Testis (tissue), 2 donors: Measurements from ENCODE around the gene MCF2L.

ENCODE experiments used
- POLR2A ChIP-seq: fragments of 450-650 bp; IDR thresholded peaks from one replicate; pipeline ENCODE4 v1.6.1; 2017; ENCODE audit warnings: antibody characterized with exemption, mild to moderate bottlenecking, moderate library complexity
- TF ChIP-seq, protein P1 (sequence below), 3 experiments: fragments of 450-650 bp in 2 of 3; fragments of 200-600 bp in 1 of 3; sonication (generic) in 1 of 3; IDR thresholded peaks; one replicate each; pipeline ENCODE4 v1.5.1; 2016 to 2019; ENCODE audit warnings: antibody characterized with exemption in 3 of 3, mild to moderate bottlenecking in 2 of 3, moderate library complexity in 1 of 3

DNA sequence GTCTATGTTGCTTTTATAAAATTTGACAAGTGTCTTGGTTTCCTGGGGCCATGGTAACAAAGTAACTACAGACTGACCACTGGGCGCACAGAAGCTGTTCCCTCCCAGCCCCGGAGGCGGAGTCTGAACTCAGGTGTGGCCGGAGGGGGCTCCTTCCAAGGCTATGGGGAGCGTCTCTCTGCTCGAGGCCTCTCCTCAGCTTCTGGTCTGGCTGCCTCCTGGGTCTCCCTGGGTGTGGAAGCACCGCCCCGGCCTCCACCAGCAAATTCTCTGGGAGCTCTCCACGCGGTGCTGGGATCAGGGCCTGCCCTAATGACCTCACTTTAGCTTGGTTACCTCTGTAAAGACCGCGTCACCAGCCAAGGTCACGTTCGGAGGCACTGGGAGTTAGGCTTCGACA, 90.9 kb downstream of the MCF2L start:
- TF ChIP-seq, protein P1, sequence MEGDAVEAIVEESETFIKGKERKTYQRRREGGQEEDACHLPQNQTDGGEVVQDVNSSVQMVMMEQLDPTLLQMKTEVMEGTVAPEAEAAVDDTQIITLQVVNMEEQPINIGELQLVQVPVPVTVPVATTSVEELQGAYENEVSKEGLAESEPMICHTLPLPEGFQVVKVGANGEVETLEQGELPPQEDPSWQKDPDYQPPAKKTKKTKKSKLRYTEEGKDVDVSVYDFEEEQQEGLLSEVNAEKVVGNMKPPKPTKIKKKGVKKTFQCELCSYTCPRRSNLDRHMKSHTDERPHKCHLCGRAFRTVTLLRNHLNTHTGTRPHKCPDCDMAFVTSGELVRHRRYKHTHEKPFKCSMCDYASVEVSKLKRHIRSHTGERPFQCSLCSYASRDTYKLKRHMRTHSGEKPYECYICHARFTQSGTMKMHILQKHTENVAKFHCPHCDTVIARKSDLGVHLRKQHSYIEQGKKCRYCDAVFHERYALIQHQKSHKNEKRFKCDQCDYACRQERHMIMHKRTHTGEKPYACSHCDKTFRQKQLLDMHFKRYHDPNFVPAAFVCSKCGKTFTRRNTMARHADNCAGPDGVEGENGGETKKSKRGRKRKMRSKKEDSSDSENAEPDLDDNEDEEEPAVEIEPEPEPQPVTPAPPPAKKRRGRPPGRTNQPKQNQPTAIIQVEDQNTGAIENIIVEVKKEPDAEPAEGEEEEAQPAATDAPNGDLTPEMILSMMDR (IDR thresholded peaks at IDR 0.05) = no peak
- no peak for TF ChIP-seq POLR2A
